GM18867 (cell line): Measurements from ENCODE around the gene DNAH2.

ENCODE experiments used
- ATAC-seq: cut with Tn5 transposase; IDR thresholded peaks from one replicate; pipeline ENCODE4 v1.9.1; 2021; ENCODE audit warnings: mild to moderate bottlenecking, moderate library complexity; ENCODE audit not compliant: unreplicated experiment

The DNAH2 gene

GRCh38 chr17:7818026-7818425, 100.5 kb downstream of the DNAH2 start:
- ATAC-seq: no peak

GRCh38 chr17:7818746-7819645, 101.5 kb downstream of the DNAH2 start:
- no peak for ATAC-seq

GRCh38 chr17:7820231-7820630, 102.7 kb downstream of the DNAH2 start:
- no peak for ATAC-seq

GRCh38 chr17:7822126-7822525, 104.6 kb downstream of the DNAH2 start:
- no peak for ATAC-seq

- ATAC-seq: no peak
Observed at GRCh38 chr17:7823581-7824001, 106.0 kb downstream of the DNAH2 start.

GRCh38 chr17:7824021-7824924, 106.7 kb downstream of the DNAH2 start:
- ATAC-seq: no peak

GRCh38 chr17:7825206-7825990, 107.9 kb downstream of the DNAH2 start:
- no peak for ATAC-seq

- no peak for ATAC-seq
Observed at GRCh38 chr17:7830616-7831015, 113.1 kb downstream of the DNAH2 start.

GRCh38 chr17:7831233-7831632, 113.7 kb downstream of the DNAH2 start:
- ATAC-seq: no peak

GRCh38 chr17:7832431-7832830, 114.9 kb downstream of the DNAH2 start:
- no peak for ATAC-seq

GRCh38 chr17:7833011-7833794, 115.7 kb downstream of the DNAH2 start:
- ATAC-seq: no peak

- ATAC-seq: peak; percentile 46
Observed at GRCh38 chr17:7833795-7834541, 116.4 kb downstream of the DNAH2 start, which contains the start of gene KDM6B. TSS of gene KDM6B (plus strand) at chr17:7834217. CDS start at chr17:7845555, 11,338 bp downstream.

- ATAC-seq: peak; percentile 1
Observed at GRCh38 chr17:7834542-7834956, 117.0 kb downstream of the DNAH2 start.

GRCh38 chr17:7834957-7835813, 117.6 kb downstream of the DNAH2 start:
- ATAC-seq: peak; percentile 44

- ATAC-seq: peak; percentile 1
Observed at GRCh38 chr17:7835814-7836595, 118.5 kb downstream of the DNAH2 start.

- ATAC-seq: no peak
Observed at GRCh38 chr17:7836596-7837407, 119.3 kb downstream of the DNAH2 start.
